ENCODE results near the gene DNAJB13. TPM values are rescaled to one million over a fixed set of nuclear protein-coding genes. Genes with fewer than 3 reads are reported as not detected.

DNAJB13 gene
- total and polyA plus RNA-seq, 10 of the 15 experiments (the other 5 are each of a cell fraction or from before 2014, with no cell fraction given) = 0.07 to 0.76 (median 0.15) TPM; not detected in 7

DNA sequence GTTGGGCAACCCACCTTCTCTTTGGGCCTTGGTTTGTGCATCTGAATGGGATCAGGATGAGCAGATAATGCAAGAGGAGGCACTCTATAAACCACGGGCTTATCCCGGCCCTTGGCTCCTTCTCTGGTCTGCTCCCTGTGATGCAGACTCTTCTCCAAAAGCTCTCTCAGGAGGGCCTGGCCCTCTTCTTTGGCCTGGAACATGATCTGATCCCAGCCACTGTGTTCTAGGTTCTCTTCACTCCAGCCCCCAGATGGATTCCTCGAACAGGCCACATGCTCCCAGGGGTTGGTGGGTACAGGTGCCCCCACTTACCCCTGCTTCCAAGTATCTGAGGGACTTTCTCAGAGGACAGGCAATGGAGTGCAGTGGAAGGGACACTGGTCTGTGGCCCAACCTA lies 66.8 kb downstream of the DNAJB13 start:
- Histone ChIP-seq H3K79me2 (ENCODE audit: control insufficient read depth, insufficient read depth, low read length) (no peaks in the 10 kb centered on the region), H2AFZ (ENCODE audit: control insufficient read depth, low read depth, low read length) (no peak overlapping the region), H3K27me3 (replicated peaks in 1 of 2; ENCODE audit: control insufficient read depth in 2 of 2, insufficient read depth in 2 of 2, low read length in 1 of 2) (no peaks in the 10 kb centered on the region), H3K4me1 (ENCODE audit: control insufficient read depth, insufficient read depth, low read length) (peaks cover 21% of the 10 kb centered on the region), H3K4me2 (ENCODE audit: control insufficient read depth, insufficient read depth) (no peak overlapping the region), H3K36me3 (ENCODE audit: control insufficient read depth in 2 of 2, insufficient read depth in 2 of 2, low read length in 1 of 2) (no peaks in the 10 kb centered on the region; a peak in 4 of 4 replicates), H3K27ac (ENCODE audit: control insufficient read depth, insufficient read depth) (no peak overlapping the region), H3K9me3 (replicated peaks; ENCODE audit: control insufficient read depth, insufficient read depth, low read length) (no peaks in the 10 kb centered on the region), H4K20me1 (ENCODE audit: control insufficient read depth, insufficient read depth) (no peaks in the 10 kb centered on the region), H3K9ac (ENCODE audit: control insufficient read depth, insufficient read depth, low read length) (no peak overlapping the region), H3K4me3 (no peak overlapping the region)
- 83% methylated on average over 3 of the region's 3 CpGs for WGBS (ENCODE audit: insufficient coverage, insufficient replicate concordance, low lambda C conversion rate, missing lambda C conversion rate)
- in situ Hi-C loops (cut with MboI) (no loop called here), intact Hi-C loops (cut with micrococcal nuclease; ENCODE audit: unreplicated experiment) (no loop called here)
- TF ChIP-seq ZBTB33 (IDR thresholded peaks at IDR 0.05) (no peak), MYC (IDR thresholded peaks at IDR 0.05; ENCODE audit: insufficient read depth, insufficient read length, insufficient replicate concordance, low read length, severe bottlenecking) (no peak), EP300 (IDR thresholded peaks at IDR 0.05; ENCODE audit: borderline replicate concordance in 1 of 2, control insufficient read depth in 1 of 2, low read depth in 2 of 2, low read length in 2 of 2) (no peak)
- TF ChIP-seq, protein P1, sequence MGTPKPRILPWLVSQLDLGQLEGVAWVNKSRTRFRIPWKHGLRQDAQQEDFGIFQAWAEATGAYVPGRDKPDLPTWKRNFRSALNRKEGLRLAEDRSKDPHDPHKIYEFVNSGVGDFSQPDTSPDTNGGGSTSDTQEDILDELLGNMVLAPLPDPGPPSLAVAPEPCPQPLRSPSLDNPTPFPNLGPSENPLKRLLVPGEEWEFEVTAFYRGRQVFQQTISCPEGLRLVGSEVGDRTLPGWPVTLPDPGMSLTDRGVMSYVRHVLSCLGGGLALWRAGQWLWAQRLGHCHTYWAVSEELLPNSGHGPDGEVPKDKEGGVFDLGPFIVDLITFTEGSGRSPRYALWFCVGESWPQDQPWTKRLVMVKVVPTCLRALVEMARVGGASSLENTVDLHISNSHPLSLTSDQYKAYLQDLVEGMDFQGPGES (IDR thresholded peaks at IDR 0.05) = no peak
- FAIRE-seq (no peak), ATAC-seq (no peak), DNase-seq (ENCODE audit: low read depth, low spot score) (no peak)
- POLR2A ChIA-PET = interaction anchor here (1.2 kb wide), 1 partner anchor 9 kb away, joined by 3 read pairs; the partner anchor contains the start of gene UCP3
- BruUV-seq (replicated peaks) = no TSS peak
- RAD21 ChIA-PET (ENCODE audit: unreplicated experiment) = interaction anchor here (0.8 kb wide), 1 partner anchor 35 kb away, joined by 3 read pairs; no protein-coding TSS in a partner anchor
- CTCF ChIA-PET = no interaction called here
- SMC1A ChIA-PET (ENCODE audit: uncharacterized antibody, unreplicated experiment) = no interaction called here

Data from GM12878 (cell line).